Suprapubic skin (tissue), 4 donors: Measurements from ENCODE around the gene PRIM1.
"Not testable (repeated sequence)": the region's sequence is repeated elsewhere in the genome, so short reads cannot be mapped to it uniquely, and the experiment has no call there.

Experiments
- CTCF ChIP-seq, 2 donors: fragments of 200-600 bp in 1 of 2; fragments of 450-650 bp in 1 of 2; sonication (generic) in 1 of 2; IDR thresholded peaks; one replicate each; pipeline ENCODE4 v1.5.1; 2016 to 2019; ENCODE audit warnings: antibody characterized with exemption in 2 of 2, mild to moderate bottlenecking in 1 of 2, moderate library complexity in 1 of 2
- POLR2A ChIP-seq, 2 donors: fragments of 450-650 bp; IDR thresholded peaks; one replicate each; pipeline ENCODE4 v1.6.1; 2017; ENCODE audit warnings: antibody characterized with exemption in 2 of 2, mild to moderate bottlenecking in 2 of 2, moderate library complexity in 2 of 2
- POLR2AphosphoS5 ChIP-seq, 3 donors: sonication (generic); formaldehyde crosslinking; IDR thresholded peaks; one replicate each; pipeline ENCODE4 v1.6.1; 2017; ENCODE audit warnings: antibody characterized with exemption in 3 of 3

GRCh38 chr12:56726196-56726675 lies 25.9 kb downstream of the PRIM1 start:
- TF ChIP-seq CTCF, POLR2A, POLR2AphosphoS5 (IDR thresholded peaks at IDR 0.05): not testable (repeated sequence)
